ENCODE data around the gene PKN3. TPM values are rescaled to one million over a fixed set of nuclear protein-coding genes. Genes with fewer than 3 reads are reported as not detected.

The PKN3 gene
- polyA plus RNA-seq, 1 donor (not counting 4 experiments of a cell fraction or from before 2014, with no cell fraction given) = 1.3 TPM

DNA sequence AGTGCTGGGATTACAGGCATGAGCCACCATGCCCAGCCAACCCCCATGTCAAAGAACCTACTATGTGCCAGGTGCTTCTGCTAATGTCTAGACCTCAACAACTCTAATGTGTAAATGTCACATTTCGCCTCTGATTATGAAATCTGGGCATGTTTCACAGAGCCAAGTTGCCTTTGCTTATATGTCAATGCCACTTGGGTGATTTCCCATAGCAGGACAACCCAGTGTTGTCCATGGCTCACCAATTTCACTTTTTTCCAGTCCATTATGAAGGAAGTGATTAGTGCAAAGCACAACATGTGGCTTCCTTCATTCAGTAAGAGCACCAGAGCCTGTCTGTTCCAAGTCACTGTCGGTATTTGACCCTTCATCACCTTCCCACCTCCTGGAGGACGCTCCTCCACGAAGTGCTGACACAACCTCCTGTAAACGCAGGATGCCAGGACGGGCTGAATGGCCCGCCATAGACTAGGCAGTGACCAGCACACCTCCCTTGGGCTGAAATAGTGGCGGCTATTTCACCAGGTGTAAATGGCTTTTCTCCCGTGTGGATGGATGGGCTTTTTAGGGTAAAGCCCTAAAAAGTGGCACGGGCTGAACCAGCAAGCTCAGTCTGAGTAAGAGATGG is 962 bp upstream of the PKN3 start:
- Histone ChIP-seq H3K4me3 (ENCODE audit: control insufficient read depth in 2 of 3, extremely low read depth in 1 of 3, insufficient read depth in 2 of 3, low read depth in 1 of 3, low read length in 3 of 3) (no peak overlapping the region), H3K27me3 (ENCODE audit: control insufficient read depth, extremely low read depth, insufficient read depth, low read length) (no peaks in the 10 kb centered on the region), H3K4me1 (ENCODE audit: control insufficient read depth, extremely low read depth, insufficient read depth, low read length) (no peaks in the 10 kb centered on the region), H3K27ac (ENCODE audit: control insufficient read depth, insufficient read depth, low read length) (no peak overlapping the region), H3K79me2 (ENCODE audit: control insufficient read depth, insufficient read depth, low read length) (no peaks in the 10 kb centered on the region), H3K4me2 (ENCODE audit: control insufficient read depth, extremely low read depth, insufficient read depth, low read depth, low read length) (no peak overlapping the region), H3K9me1 (ENCODE audit: control insufficient read depth, extremely low read depth, insufficient read depth, low read length) (no peaks in the 10 kb centered on the region), H4K20me1 (ENCODE audit: control insufficient read depth, extremely low read depth, insufficient read depth, low read length) (no peaks in the 10 kb centered on the region), H3K9ac (ENCODE audit: control insufficient read depth, extremely low read depth, insufficient read depth, low read length) (no peak overlapping the region), H3K36me3 (ENCODE audit: control insufficient read depth in 2 of 2, extremely low read depth in 1 of 2, insufficient read depth in 2 of 2, low read length in 2 of 2) (peaks cover 0 to 2% of the 10 kb centered on the region in 2 experiments), H3K9me3 (ENCODE audit: control insufficient read depth, low read depth, low read length) (no peaks in the 10 kb centered on the region), H2AFZ (ENCODE audit: control insufficient read depth, low read length) (no peak overlapping the region)
- dilution Hi-C loops (cut with MboI; ENCODE audit: extremely low pct_ligation_motif_present, low sequenced_read_pairs) = no loop called here
- no peak for TF ChIP-seq EZH2 (IDR thresholded peaks at IDR 0.05; ENCODE audit: low read length)
- TF ChIP-seq, protein P1, sequence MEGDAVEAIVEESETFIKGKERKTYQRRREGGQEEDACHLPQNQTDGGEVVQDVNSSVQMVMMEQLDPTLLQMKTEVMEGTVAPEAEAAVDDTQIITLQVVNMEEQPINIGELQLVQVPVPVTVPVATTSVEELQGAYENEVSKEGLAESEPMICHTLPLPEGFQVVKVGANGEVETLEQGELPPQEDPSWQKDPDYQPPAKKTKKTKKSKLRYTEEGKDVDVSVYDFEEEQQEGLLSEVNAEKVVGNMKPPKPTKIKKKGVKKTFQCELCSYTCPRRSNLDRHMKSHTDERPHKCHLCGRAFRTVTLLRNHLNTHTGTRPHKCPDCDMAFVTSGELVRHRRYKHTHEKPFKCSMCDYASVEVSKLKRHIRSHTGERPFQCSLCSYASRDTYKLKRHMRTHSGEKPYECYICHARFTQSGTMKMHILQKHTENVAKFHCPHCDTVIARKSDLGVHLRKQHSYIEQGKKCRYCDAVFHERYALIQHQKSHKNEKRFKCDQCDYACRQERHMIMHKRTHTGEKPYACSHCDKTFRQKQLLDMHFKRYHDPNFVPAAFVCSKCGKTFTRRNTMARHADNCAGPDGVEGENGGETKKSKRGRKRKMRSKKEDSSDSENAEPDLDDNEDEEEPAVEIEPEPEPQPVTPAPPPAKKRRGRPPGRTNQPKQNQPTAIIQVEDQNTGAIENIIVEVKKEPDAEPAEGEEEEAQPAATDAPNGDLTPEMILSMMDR (optimal IDR thresholded peaks at IDR 0.05 in 1 of 3, IDR thresholded peaks at IDR 0.05 in 1 of 3, conservative IDR thresholded peaks at IDR 0.05 in 1 of 3; ENCODE audit: extremely low read depth in 1 of 3, insufficient read depth in 2 of 3, low read length in 3 of 3) = no peak
- FAIRE-seq (no peak), DNase-seq (ENCODE audit: low read depth, low spot score) (no peak)

DNA sequence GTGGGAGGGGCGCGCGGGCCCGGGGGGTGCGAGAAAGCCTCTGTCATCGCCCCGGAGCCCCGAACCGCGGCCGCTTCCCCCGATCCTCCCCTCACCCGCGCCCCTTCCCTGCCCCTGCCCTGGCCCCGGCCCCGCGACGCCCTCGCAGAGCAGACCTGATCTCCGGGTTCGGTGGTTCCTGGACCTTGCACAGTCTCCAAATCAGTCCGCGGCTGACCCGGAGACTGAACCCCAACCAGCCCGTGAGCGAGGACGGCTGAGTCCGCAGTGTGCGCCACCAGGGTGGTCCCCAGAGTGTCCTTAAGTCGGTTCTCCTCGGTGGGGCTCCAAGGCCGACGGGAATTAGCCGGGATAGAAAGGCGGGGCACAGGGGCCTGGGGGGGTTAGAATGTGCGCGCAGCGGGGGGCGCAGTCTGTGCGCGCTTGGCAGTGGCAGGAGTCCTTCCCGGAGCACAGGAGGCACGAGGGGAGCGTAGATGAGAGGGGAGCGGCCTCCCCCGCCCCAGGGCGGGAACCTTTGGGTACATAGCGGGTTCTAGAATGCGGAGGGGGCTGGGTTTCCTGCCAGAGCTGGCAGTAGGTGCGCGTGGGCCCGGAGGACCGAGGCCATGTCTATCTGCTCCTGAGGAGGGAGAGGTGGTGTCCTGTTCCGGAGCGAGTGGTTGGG is 779 bp downstream of the PKN3 start:
- H3K9me3 ChIP-seq (ENCODE audit: control insufficient read depth, low read depth, low read length) = no peaks in the 10 kb centered on the region
- no peaks in the 10 kb centered on the region for H3K4me1 ChIP-seq (ENCODE audit: control insufficient read depth, extremely low read depth, insufficient read depth, low read length)
- no peaks in the 10 kb centered on the region for H3K36me3 ChIP-seq (ENCODE audit: control insufficient read depth in 2 of 2, extremely low read depth in 1 of 2, insufficient read depth in 2 of 2, low read length in 2 of 2)
- peak overlapping the region; percentile 50 to 79 (median 66) for H3K4me3 ChIP-seq (ENCODE audit: control insufficient read depth in 2 of 3, extremely low read depth in 1 of 3, insufficient read depth in 2 of 3, low read depth in 1 of 3, low read length in 3 of 3)
- no peak for DNase-seq (ENCODE audit: low read depth, low spot score)
- no peaks in the 10 kb centered on the region for H3K27me3 ChIP-seq (ENCODE audit: control insufficient read depth, extremely low read depth, insufficient read depth, low read length)
- H3K4me2 ChIP-seq (ENCODE audit: control insufficient read depth, extremely low read depth, insufficient read depth, low read depth, low read length) = peak overlapping the region; percentile 73
- dilution Hi-C loops (cut with MboI; ENCODE audit: extremely low pct_ligation_motif_present, low sequenced_read_pairs) = no loop called here
- no peaks in the 10 kb centered on the region for H3K79me2 ChIP-seq (ENCODE audit: control insufficient read depth, insufficient read depth, low read length)
- no peaks in the 10 kb centered on the region for H3K9me1 ChIP-seq (ENCODE audit: control insufficient read depth, extremely low read depth, insufficient read depth, low read length)
- peak overlapping the region; percentile 66 for H3K9ac ChIP-seq (ENCODE audit: control insufficient read depth, extremely low read depth, insufficient read depth, low read length)
- no peaks in the 10 kb centered on the region for H4K20me1 ChIP-seq (ENCODE audit: control insufficient read depth, extremely low read depth, insufficient read depth, low read length)
- TF ChIP-seq, protein P1 (optimal IDR thresholded peaks at IDR 0.05 in 1 of 3, IDR thresholded peaks at IDR 0.05 in 1 of 3, conservative IDR thresholded peaks at IDR 0.05 in 1 of 3; ENCODE audit: extremely low read depth in 1 of 3, insufficient read depth in 2 of 3, low read length in 3 of 3) = no peak
- TF ChIP-seq EZH2 (IDR thresholded peaks at IDR 0.05; ENCODE audit: low read length) = no peak
- peak overlapping the region; percentile 86 for H2AFZ ChIP-seq (ENCODE audit: control insufficient read depth, low read length)
- H3K27ac ChIP-seq (ENCODE audit: control insufficient read depth, insufficient read depth, low read length) = no peak overlapping the region
- FAIRE-seq = no peak
